Measurements from ENCODE around the gene ANKRD36.
"Not testable (repeated sequence)": the region's sequence is repeated elsewhere in the genome, so short reads cannot be mapped to it uniquely, and the experiment has no call there.

The ANKRD36 gene

GRCh38 chr2:97113050-97113881, at the start of gene ANKRD36:
ANKRD36 (plus strand) TSS chr2:97113153; CDS start chr2:97113740, 587 bp downstream.
- peak; percentile 86 for DNase-seq (ENCODE audit: low spot score)

- DNase-seq (ENCODE audit: low spot score): not testable (repeated sequence)
Measured at GRCh38 chr2:97066030-97066429, 46.9 kb upstream of the ANKRD36 start.

- DNase-seq (ENCODE audit: low spot score): no peak
Measured at GRCh38 chr2:97067279-97068004, 45.5 kb upstream of the ANKRD36 start.

- no peak for DNase-seq (ENCODE audit: low spot score)
Measured at GRCh38 chr2:97068074-97068473, 44.9 kb upstream of the ANKRD36 start.

- not testable (repeated sequence) for DNase-seq (ENCODE audit: low spot score)
Measured at GRCh38 chr2:97068722-97069121, 44.2 kb upstream of the ANKRD36 start.

GRCh38 chr2:97070915-97071314, 42.0 kb upstream of the ANKRD36 start:
- DNase-seq (ENCODE audit: low spot score): not testable (repeated sequence)

GRCh38 chr2:97077213-97077612, 35.7 kb upstream of the ANKRD36 start:
- DNase-seq (ENCODE audit: low spot score): not testable (repeated sequence)

GRCh38 chr2:97080855-97081254, 32.1 kb upstream of the ANKRD36 start:
- DNase-seq (ENCODE audit: low spot score): not testable (repeated sequence)

- not testable (repeated sequence) for DNase-seq (ENCODE audit: low spot score)
Measured at GRCh38 chr2:97082206-97082605, 30.7 kb upstream of the ANKRD36 start.

GRCh38 chr2:97083516-97083915, 29.4 kb upstream of the ANKRD36 start:
- DNase-seq (ENCODE audit: low spot score): not testable (repeated sequence)

- DNase-seq (ENCODE audit: low spot score): not testable (repeated sequence)
Measured at GRCh38 chr2:97085093-97085492, 27.9 kb upstream of the ANKRD36 start.

GRCh38 chr2:97088706-97089105, 24.2 kb upstream of the ANKRD36 start:
- DNase-seq (ENCODE audit: low spot score): not testable (repeated sequence)

GRCh38 chr2:97092946-97093345, 20.0 kb upstream of the ANKRD36 start:
- peak; percentile 40 for DNase-seq (ENCODE audit: low spot score)

- not testable (repeated sequence) for DNase-seq (ENCODE audit: low spot score)
Measured at GRCh38 chr2:97093983-97094771, 18.8 kb upstream of the ANKRD36 start.

GRCh38 chr2:97094772-97095611, 18.0 kb upstream of the ANKRD36 start, which contains the start of gene FAHD2B:
FAHD2B (minus strand) TSS chr2:97094882; CDS start chr2:97091706, 3,176 bp downstream.
- DNase-seq (ENCODE audit: low spot score): peak; percentile 89

GRCh38 chr2:97095661-97096060, 17.3 kb upstream of the ANKRD36 start:
- no peak for DNase-seq (ENCODE audit: low spot score)

- not testable (repeated sequence) for DNase-seq (ENCODE audit: low spot score)
Measured at GRCh38 chr2:97098786-97099372, 14.1 kb upstream of the ANKRD36 start.

- not testable (repeated sequence) for DNase-seq (ENCODE audit: low spot score)
Measured at GRCh38 chr2:97106878-97107277, 6.1 kb upstream of the ANKRD36 start.

- not testable (repeated sequence) for DNase-seq (ENCODE audit: low spot score)
Measured at GRCh38 chr2:97111246-97111645, 1.7 kb upstream of the ANKRD36 start.

- DNase-seq (ENCODE audit: low spot score): peak; percentile 35
Measured at GRCh38 chr2:97112320-97113049, 468 bp upstream of the ANKRD36 start.

Data from Ammon's horn (tissue), 1 donor.